ENCODE results near the gene CCDC106. TPM values are rescaled to one million over a fixed set of nuclear protein-coding genes. Genes with fewer than 3 reads are reported as not detected.
A peak's percentile ranks its signal among the peaks of the same experiment; 100 is the strongest.

CCDC106 gene
- total RNA-seq, 3 donors from 2014 or later (not counting 1 experiment from before 2014, with no cell fraction given) = 2.0 to 3.2 (median 3.2) TPM

DNA sequence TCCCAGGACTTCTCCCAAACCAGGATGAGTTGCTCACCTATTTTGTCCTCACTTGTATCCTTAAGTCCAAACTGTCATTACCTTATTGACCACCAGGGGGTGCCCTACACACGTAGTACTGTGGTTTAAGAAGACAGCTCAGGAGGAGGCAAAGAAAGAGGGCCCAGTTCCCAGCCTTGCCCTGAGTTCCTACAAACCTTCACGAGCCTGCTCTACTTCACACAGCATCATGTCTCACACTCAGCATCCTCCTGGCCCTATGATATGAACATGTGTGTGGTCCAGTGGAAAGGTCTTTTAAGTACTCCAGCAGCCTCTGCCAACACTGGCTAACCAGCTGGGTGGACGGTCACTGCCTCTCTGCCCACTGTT, 15.6 kb upstream of the CCDC106 start:
- H3K4me3 ChIP-seq (ENCODE audit: low read length) = no peak overlapping the region
- H3K36me3 ChIP-seq (ENCODE audit: control insufficient read depth, insufficient read depth, low read length) = no peaks in the 10 kb centered on the region
- peak overlapping the region; percentile 15 to 77 for H3K27ac Mint-ChIP-seq
- H3K4me3 Mint-ChIP-seq = peak overlapping the region; percentile 11
- intact Hi-C loops (cut with micrococcal nuclease) = loop anchor here (10.0 kb wide), 1 partner anchor 172 kb away; no protein-coding TSS in a partner anchor
- ATAC-seq (peak; percentile 62 to 83 (median 63)), DNase-seq (peak; percentile 74 to 97)
- H3K36me3 Mint-ChIP-seq = no peaks in the 10 kb centered on the region
- no peak overlapping the region for H3K27ac ChIP-seq (ENCODE audit: low read length)
- peaks cover 34 to 40% of the 10 kb centered on the region in 2 donors for H3K4me1 Mint-ChIP-seq
- 50% methylated on average over 2 of the region's 3 CpGs for WGBS (ENCODE audit: insufficient coverage)
- H3K9me3 ChIP-seq (ENCODE audit: control insufficient read depth, insufficient read depth, low read length) = no peaks in the 10 kb centered on the region
- TF ChIP-seq, protein P1, sequence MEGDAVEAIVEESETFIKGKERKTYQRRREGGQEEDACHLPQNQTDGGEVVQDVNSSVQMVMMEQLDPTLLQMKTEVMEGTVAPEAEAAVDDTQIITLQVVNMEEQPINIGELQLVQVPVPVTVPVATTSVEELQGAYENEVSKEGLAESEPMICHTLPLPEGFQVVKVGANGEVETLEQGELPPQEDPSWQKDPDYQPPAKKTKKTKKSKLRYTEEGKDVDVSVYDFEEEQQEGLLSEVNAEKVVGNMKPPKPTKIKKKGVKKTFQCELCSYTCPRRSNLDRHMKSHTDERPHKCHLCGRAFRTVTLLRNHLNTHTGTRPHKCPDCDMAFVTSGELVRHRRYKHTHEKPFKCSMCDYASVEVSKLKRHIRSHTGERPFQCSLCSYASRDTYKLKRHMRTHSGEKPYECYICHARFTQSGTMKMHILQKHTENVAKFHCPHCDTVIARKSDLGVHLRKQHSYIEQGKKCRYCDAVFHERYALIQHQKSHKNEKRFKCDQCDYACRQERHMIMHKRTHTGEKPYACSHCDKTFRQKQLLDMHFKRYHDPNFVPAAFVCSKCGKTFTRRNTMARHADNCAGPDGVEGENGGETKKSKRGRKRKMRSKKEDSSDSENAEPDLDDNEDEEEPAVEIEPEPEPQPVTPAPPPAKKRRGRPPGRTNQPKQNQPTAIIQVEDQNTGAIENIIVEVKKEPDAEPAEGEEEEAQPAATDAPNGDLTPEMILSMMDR (IDR thresholded peaks at IDR 0.05) = peak; percentile 75
- no peaks in the 10 kb centered on the region for H3K9me3 Mint-ChIP-seq
- peaks cover 39% of the 10 kb centered on the region for H3K4me1 ChIP-seq (ENCODE audit: control insufficient read depth, insufficient read depth, low read length)
- no peaks in the 10 kb centered on the region for H3K27me3 ChIP-seq (ENCODE audit: control insufficient read depth, insufficient read depth, low read length)
- H3K27me3 Mint-ChIP-seq (ENCODE audit: low read depth in 2 of 2) = no peaks in the 10 kb centered on the region

DNA sequence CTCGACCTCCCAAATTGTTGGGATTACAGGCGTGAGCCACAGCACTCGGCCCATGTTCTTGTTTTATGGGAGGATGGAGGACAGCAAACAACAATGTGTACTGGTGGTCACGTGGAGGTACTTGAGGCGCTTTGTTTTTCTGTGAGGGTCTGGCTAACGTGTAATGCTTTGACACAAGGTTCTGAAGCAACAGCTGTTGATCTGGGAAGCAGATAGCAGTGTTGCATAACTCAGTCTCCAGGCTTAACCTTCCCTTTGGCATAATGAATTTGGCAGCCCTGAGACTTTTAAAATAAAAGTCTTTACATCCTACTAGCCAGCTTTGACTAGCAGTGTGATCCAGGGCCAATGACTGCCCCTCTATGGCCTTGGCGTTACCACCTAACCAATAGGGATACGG, 14.2 kb upstream of the CCDC106 start:
- H3K4me3 ChIP-seq (ENCODE audit: low read length) = no peak overlapping the region
- H3K4me1 Mint-ChIP-seq = peaks cover 41 to 48% of the 10 kb centered on the region in 2 donors
- peaks cover 44% of the 10 kb centered on the region for H3K4me1 ChIP-seq (ENCODE audit: control insufficient read depth, insufficient read depth, low read length)

DNA sequence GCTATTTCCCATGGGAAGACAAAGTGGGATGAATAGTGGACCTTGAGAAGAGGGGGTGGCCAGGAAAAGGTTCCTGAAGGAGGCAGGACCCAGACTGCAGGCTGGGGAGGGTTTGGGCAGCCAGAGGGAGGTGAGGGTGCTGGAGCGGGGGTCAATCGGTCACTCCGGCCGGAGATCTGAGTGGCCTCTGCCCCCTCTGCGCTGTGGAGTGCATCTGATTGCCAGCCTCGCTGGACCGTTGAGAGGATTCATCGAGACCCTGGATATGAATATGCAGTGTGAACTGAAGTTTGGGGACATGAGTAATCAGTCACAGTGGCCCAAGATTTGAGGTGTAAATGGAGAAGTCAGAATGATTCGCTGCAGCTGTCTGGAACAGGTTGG, 12.7 kb upstream of the CCDC106 start:
- peak in 1 of 2 donors; percentile 51 for DNase-seq
- Histone ChIP-seq H3K27me3 (ENCODE audit: control insufficient read depth, insufficient read depth, low read length) (no peaks in the 10 kb centered on the region), H3K4me3 (ENCODE audit: low read length) (peak overlapping the region; percentile 71), H3K27ac (ENCODE audit: low read length) (peak overlapping the region; percentile 94), H3K4me1 (ENCODE audit: control insufficient read depth, insufficient read depth, low read length) (peaks cover 59% of the 10 kb centered on the region), H3K9me3 (ENCODE audit: control insufficient read depth, insufficient read depth, low read length) (no peaks in the 10 kb centered on the region), H3K36me3 (ENCODE audit: control insufficient read depth, insufficient read depth, low read length) (no peaks in the 10 kb centered on the region)
- WGBS (ENCODE audit: insufficient coverage) = 12% methylated on average over 9 of the region's 9 CpGs
- peak overlapping the region; percentile 100 for H3K27ac Mint-ChIP-seq
- TF ChIP-seq, protein P1 (IDR thresholded peaks at IDR 0.05) = no peak
- H3K4me3 Mint-ChIP-seq = peak overlapping the region; percentile 100
- peak in 1 of 3 donors; percentile 41 for ATAC-seq
- H3K27me3 Mint-ChIP-seq (ENCODE audit: low read depth in 2 of 2) = no peaks in the 10 kb centered on the region
- H3K36me3 Mint-ChIP-seq = no peaks in the 10 kb centered on the region
- intact Hi-C loops (cut with micrococcal nuclease) = loop anchor here (1.0 to 10.0 kb wide), 2 partner anchors 19 to 169 kb away; no protein-coding TSS in a partner anchor
- H3K9me3 Mint-ChIP-seq = no peaks in the 10 kb centered on the region
- peaks cover 45 to 56% of the 10 kb centered on the region in 2 donors for H3K4me1 Mint-ChIP-seq

More for the DNA sequence above, 14.2 kb upstream of the CCDC106 start:
- DNase-seq (no peak), ATAC-seq (no peak)
- Histone ChIP-seq H3K27me3 (ENCODE audit: control insufficient read depth, insufficient read depth, low read length) (no peaks in the 10 kb centered on the region), H3K27ac (ENCODE audit: low read length) (no peak overlapping the region), H3K36me3 (ENCODE audit: control insufficient read depth, insufficient read depth, low read length) (no peaks in the 10 kb centered on the region), H3K9me3 (ENCODE audit: control insufficient read depth, insufficient read depth, low read length) (no peaks in the 10 kb centered on the region)
- Mint-ChIP-seq H3K9me3 (no peaks in the 10 kb centered on the region), H3K27ac (peak overlapping the region; percentile 100), H3K36me3 (no peaks in the 10 kb centered on the region), H3K4me3 (no peak overlapping the region), H3K27me3 (ENCODE audit: low read depth in 2 of 2) (no peaks in the 10 kb centered on the region)
- TF ChIP-seq, protein P1 (IDR thresholded peaks at IDR 0.05) = no peak
- intact Hi-C loops (cut with micrococcal nuclease) = loop anchor here (10.0 kb wide), 1 partner anchor 171 kb away; no protein-coding TSS in a partner anchor
- 85% methylated on average over 8 of the region's 8 CpGs for WGBS (ENCODE audit: insufficient coverage)
